Measurements from ENCODE around the gene SMIM45.

DNA sequence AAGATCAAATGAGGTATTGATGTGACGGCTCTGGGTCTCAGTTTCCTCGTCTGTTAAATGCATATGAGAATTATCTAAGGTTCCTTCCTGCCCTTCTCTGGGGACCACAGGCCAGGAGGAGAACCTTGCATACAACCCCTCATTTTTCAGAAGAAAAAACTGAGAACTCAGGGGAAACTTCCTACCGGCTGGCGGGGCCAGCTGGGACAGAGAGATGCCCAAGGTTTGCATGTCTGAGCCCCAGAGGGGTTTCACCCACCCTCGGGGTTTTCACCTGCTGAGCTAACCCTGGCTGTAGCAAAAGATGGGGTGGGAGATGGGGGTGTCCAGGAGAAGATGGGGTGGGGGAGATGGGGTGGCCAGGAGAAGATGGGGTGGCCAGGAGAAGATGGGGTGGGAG is 29.6 kb upstream of the SMIM45 start:
- TF ChIP-seq, protein P1, sequence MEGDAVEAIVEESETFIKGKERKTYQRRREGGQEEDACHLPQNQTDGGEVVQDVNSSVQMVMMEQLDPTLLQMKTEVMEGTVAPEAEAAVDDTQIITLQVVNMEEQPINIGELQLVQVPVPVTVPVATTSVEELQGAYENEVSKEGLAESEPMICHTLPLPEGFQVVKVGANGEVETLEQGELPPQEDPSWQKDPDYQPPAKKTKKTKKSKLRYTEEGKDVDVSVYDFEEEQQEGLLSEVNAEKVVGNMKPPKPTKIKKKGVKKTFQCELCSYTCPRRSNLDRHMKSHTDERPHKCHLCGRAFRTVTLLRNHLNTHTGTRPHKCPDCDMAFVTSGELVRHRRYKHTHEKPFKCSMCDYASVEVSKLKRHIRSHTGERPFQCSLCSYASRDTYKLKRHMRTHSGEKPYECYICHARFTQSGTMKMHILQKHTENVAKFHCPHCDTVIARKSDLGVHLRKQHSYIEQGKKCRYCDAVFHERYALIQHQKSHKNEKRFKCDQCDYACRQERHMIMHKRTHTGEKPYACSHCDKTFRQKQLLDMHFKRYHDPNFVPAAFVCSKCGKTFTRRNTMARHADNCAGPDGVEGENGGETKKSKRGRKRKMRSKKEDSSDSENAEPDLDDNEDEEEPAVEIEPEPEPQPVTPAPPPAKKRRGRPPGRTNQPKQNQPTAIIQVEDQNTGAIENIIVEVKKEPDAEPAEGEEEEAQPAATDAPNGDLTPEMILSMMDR (IDR thresholded peaks at IDR 0.05), result no peak
- TF ChIP-seq POLR2A (IDR thresholded peaks at IDR 0.05), result no peak
